Hepatocyte (in vitro differentiated cells): ENCODE data around the gene TMEM87B.
"Not testable (repeated sequence)": the region's sequence is repeated elsewhere in the genome, so short reads cannot be mapped to it uniquely, and the experiment has no call there.

Source experiments
- CTCF ChIP-seq: fragments of 200-600 bp; sonication (generic); IDR thresholded peaks from 2 replicates; pipeline ENCODE4 v1.5.1; 2016; ENCODE audit warnings: antibody characterized with exemption, mild to moderate bottlenecking; ENCODE audit not compliant: poor library complexity
- EZH2phosphoT487 ChIP-seq: fragments of 200-600 bp; sonication (generic); IDR thresholded peaks from one replicate; pipeline ENCODE4 v1.6.1; 2018; ENCODE audit warnings: antibody characterized with exemption, mild to moderate bottlenecking, low read depth, moderate library complexity; ENCODE audit not compliant: unreplicated experiment, severe bottlenecking

- not testable (repeated sequence) for TF ChIP-seq CTCF, EZH2phosphoT487
Measured at GRCh38 chr2:112139033-112139614, 84.1 kb downstream of the TMEM87B start.
